ENCODE measurements around the gene SLC22A5. TPM values are rescaled to one million over a fixed set of nuclear protein-coding genes. Genes with fewer than 3 reads are reported as not detected.
A peak's percentile ranks its signal among the peaks of the same experiment; 100 is the strongest.

Gene SLC22A5
- total and polyA plus RNA-seq, 9 of the 15 experiments (the other 6 are each of a cell fraction or from before 2014, with no cell fraction given): 3.0 to 16.6 (median 8.3) TPM

DNA sequence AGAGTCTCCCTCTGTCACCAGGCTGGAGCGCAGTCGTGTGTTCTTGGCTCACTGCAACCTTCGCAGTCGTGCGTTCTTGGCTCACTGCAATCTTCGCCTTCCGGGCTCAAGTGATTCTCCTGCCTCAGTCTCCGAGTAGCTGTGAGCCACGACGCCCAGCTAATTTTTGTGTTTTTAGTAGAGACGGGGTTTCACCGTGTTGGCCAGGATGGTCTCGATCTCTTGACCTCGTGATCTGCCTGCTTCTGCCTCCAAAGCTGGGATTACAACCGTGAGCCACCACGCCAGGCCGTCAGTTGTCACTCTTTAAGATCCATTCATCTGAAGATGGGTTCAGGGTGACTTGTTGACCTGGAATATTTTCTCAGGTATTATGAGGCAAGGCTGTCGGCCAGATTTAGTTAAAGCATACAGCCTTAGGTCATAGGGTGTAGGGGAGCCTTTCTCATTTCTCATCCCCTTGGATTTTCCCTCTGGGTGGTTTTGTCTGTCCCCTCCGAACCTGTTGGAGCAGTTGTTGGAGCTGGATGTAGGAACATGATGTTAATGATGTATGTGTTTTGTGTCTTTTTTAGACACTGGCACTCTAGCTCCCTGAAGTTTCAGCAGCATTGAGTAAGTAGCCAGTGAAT is 1.6 kb downstream of the SLC22A5 start (continued):
- TF ChIP-seq, protein P1, sequence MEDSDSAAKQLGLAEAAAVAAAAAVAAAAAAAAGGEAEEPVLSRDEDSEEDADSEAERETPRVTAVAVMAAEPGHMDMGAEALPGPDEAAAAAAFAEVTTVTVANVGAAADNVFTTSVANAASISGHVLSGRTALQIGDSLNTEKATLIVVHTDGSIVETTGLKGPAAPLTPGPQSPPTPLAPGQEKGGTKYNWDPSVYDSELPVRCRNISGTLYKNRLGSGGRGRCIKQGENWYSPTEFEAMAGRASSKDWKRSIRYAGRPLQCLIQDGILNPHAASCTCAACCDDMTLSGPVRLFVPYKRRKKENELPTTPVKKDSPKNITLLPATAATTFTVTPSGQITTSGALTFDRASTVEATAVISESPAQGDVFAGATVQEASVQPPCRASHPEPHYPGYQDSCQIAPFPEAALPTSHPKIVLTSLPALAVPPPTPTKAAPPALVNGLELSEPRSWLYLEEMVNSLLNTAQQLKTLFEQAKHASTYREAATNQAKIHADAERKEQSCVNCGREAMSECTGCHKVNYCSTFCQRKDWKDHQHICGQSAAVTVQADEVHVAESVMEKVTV (CRISPR knock-in tag; IDR thresholded peaks at IDR 0.05): no peak
- TF ChIP-seq HDGF (IDR thresholded peaks at IDR 0.05): no peak; the same call in 1 of the 2 replicates
- no peak for TF ChIP-seq TRIM28 (IDR thresholded peaks at IDR 0.05)
- TF ChIP-seq MTA1 (IDR thresholded peaks at IDR 0.05; ENCODE audit: borderline replicate concordance): no peak
- no peak for TF ChIP-seq RNF2 (IDR thresholded peaks at IDR 0.05)
- TF ChIP-seq, protein P2, sequence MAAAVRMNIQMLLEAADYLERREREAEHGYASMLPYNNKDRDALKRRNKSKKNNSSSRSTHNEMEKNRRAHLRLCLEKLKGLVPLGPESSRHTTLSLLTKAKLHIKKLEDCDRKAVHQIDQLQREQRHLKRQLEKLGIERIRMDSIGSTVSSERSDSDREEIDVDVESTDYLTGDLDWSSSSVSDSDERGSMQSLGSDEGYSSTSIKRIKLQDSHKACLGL (CRISPR knock-in tag; IDR thresholded peaks at IDR 0.05; ENCODE audit: borderline replicate concordance, poor library complexity, severe bottlenecking): no peak
- TF ChIP-seq, protein P3, sequence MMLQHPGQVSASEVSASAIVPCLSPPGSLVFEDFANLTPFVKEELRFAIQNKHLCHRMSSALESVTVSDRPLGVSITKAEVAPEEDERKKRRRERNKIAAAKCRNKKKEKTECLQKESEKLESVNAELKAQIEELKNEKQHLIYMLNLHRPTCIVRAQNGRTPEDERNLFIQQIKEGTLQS (IDR thresholded peaks at IDR 0.05): no peak
- TF ChIP-seq, protein P3 (CRISPR knock-in tag; conservative IDR thresholded peaks at IDR 0.05): 0 out of 2 replicates have a peak, but pooled peaks have one; percentile 39
- TF ChIP-seq PRMT5 (CRISPR knock-in tag; IDR thresholded peaks at IDR 0.05): no peak
- no peak for TF ChIP-seq SRSF9 (IDR thresholded peaks at IDR 0.05; ENCODE audit: borderline replicate concordance, low read depth, low read length)
- no peak for TF ChIP-seq HDAC2 (IDR thresholded peaks at IDR 0.05)
- no peak for TF ChIP-seq CREB1 (IDR thresholded peaks at IDR 0.05)
- TF ChIP-seq CREB1 (CRISPR knock-in tag; IDR thresholded peaks at IDR 0.05): no peak
- no peak for TF ChIP-seq ATF7 (IDR thresholded peaks at IDR 0.05)
- TF ChIP-seq YY1 (IDR thresholded peaks at IDR 0.05; ENCODE audit: borderline replicate concordance in 1 of 3, control insufficient read depth in 1 of 3, extremely low read depth in 1 of 3, insufficient read depth in 3 of 3, insufficient read length in 1 of 3, insufficient replicate concordance in 2 of 3, low read depth in 1 of 3, low read length in 2 of 3): no peak
- no peak for TF ChIP-seq MECOM (CRISPR knock-in tag; IDR thresholded peaks at IDR 0.05)
- no peak for TF ChIP-seq ZBED1 (IDR thresholded peaks at IDR 0.05)
- TF ChIP-seq, protein P4, sequence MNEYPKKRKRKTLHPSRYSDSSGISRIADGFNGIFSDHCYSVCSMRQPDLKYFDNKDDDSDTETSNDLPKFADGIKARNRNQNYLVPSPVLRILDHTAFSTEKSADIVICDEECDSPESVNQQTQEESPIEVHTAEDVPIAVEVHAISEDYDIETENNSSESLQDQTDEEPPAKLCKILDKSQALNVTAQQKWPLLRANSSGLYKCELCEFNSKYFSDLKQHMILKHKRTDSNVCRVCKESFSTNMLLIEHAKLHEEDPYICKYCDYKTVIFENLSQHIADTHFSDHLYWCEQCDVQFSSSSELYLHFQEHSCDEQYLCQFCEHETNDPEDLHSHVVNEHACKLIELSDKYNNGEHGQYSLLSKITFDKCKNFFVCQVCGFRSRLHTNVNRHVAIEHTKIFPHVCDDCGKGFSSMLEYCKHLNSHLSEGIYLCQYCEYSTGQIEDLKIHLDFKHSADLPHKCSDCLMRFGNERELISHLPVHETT (CRISPR knock-in tag; conservative IDR thresholded peaks at IDR 0.05 in 1 of 2, IDR thresholded peaks at IDR 0.05 in 1 of 2): no peak
- TF ChIP-seq ZNF282 (CRISPR knock-in tag; IDR thresholded peaks at IDR 0.05): no peak
- no peak for TF ChIP-seq CSDE1 (IDR thresholded peaks at IDR 0.05)
- TF ChIP-seq POLR2AphosphoS2 (IDR thresholded peaks at IDR 0.05; ENCODE audit: low read length): no peak
- TF ChIP-seq, protein P5, sequence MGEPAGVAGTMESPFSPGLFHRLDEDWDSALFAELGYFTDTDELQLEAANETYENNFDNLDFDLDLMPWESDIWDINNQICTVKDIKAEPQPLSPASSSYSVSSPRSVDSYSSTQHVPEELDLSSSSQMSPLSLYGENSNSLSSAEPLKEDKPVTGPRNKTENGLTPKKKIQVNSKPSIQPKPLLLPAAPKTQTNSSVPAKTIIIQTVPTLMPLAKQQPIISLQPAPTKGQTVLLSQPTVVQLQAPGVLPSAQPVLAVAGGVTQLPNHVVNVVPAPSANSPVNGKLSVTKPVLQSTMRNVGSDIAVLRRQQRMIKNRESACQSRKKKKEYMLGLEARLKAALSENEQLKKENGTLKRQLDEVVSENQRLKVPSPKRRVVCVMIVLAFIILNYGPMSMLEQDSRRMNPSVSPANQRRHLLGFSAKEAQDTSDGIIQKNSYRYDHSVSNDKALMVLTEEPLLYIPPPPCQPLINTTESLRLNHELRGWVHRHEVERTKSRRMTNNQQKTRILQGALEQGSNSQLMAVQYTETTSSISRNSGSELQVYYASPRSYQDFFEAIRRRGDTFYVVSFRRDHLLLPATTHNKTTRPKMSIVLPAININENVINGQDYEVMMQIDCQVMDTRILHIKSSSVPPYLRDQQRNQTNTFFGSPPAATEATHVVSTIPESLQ (CRISPR knock-in tag; IDR thresholded peaks at IDR 0.05): no peak
- no peak for TF ChIP-seq POU5F1 (IDR thresholded peaks at IDR 0.05; ENCODE audit: borderline replicate concordance, low read depth, low read length, partially characterized antibody)
- no peak for TF ChIP-seq ZNF217 (CRISPR knock-in tag; IDR thresholded peaks at IDR 0.05)
